ENCODE data around the gene CGRRF1. TPM values are rescaled to one million over a fixed set of nuclear protein-coding genes. Genes with fewer than 3 reads are reported as not detected.
A peak's percentile ranks its signal among the peaks of the same experiment; 100 is the strongest.

Gene CGRRF1
- polyA plus RNA-seq (2012; ENCODE audit: insufficient read depth, insufficient read length), result 18.8 TPM

DNA sequence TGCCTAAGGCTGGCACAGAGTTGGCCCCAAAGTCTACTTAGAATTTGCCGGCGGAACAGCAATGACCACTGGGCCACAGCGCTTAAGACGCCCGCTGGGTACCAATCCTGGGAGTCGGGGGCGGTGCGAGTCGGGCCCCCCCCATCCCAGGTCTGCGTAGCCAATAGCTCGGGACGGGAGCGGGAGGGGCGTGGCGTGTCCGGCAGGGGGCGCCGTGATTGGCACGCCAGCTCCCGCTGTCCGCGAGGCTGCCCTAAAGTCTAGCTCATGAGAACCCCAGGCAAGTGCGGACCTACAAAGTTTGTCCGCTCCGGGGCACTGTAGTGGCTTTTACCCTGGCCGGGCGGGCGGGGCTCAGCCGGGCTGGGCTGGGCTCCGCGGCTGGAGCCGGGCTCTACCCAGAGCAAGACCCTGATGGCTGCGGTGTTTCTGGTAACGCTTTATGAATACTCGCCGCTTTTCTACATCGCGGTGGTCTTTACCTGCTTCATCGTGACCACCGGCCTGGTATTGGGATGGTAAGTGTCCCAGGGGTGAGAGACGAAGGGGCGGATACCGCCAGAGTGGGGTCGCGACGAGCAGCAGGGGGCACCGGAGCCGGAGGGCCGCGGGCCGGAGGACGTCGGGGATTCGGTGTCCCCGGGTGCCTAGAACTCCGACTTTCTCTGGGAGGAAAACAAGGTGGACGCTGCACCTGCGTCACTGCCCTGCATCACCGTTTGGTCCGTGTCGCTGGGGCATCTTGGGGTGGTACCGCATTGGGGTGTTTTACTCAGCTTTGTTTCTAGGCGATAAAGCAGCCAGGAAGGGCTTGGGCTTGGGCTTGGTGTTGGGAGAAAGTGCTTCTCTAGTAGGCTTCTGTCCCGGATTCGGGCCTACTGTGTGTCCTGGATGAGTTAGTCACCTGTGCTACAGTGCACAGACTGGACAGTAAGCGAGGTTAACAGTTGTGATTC, at the start of gene CGRRF1:
Gene CGRRF1 (plus strand): TSS at position 361 of the 956 bp plus-strand sequence. CDS start 54 bp downstream, at position 415.
- peak within 1 kb of the TSS; percentile 73 for H3K4me3 ChIP-seq (ENCODE audit: low read length)
- DNase-seq (ENCODE audit: low read depth, low spot score), result peak; percentile 86

- H3K4me3 ChIP-seq (ENCODE audit: low read length), result no peak overlapping the region
- no peak for DNase-seq (ENCODE audit: low read depth, low spot score)
Measured at GRCh38 chr14:54462048-54462447, 47.7 kb upstream of the CGRRF1 start.

DNA sequence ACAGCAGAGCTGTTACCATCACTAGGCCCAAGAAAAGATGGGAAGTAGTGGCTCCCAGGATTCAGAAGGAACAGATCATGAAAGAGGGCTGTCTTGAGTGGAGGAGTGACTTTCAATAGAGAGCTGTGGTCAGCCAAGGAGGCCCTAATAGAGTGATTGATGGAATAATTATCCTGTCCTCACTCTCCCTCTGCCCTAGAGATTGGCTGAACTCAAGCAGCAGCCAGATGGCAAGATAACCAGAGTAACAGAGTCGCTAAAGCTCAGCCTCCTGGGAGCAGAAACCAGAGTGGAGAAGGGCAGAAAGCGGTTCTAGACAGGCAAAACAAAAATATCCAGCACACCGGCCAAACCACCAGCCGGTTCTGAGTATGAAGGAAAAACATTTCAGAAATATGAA, 44.1 kb upstream of the CGRRF1 start:
- H3K4me3 ChIP-seq (ENCODE audit: low read length), result no peak overlapping the region
- DNase-seq (ENCODE audit: low read depth, low spot score), result no peak

DNA sequence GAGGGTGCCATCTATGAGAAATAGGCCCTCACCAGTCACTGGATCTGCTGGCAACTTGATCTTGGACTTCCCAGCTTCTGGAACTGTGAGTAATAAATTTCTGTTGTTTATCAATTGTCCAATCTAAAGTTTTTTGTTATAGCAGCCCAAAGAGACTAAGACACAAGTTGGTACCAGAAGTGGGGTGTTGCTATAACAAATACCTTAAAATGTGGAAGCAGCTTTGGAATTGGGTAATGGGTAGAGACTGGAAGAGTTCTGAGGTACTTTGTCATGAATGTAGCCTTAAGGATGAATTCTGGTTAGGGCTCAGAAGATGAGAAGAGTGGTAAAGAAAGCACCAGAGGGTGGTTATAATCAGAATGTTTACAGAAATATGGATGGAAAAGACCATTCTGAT, 42.4 kb upstream of the CGRRF1 start:
- no peak overlapping the region for H3K4me3 ChIP-seq (ENCODE audit: low read length)
- no peak for DNase-seq (ENCODE audit: low read depth, low spot score)

- DNase-seq (ENCODE audit: low read depth, low spot score), result no peak
- no peak overlapping the region for H3K4me3 ChIP-seq (ENCODE audit: low read length)
Measured at GRCh38 chr14:54470701-54471100, 39.0 kb upstream of the CGRRF1 start.

DNA sequence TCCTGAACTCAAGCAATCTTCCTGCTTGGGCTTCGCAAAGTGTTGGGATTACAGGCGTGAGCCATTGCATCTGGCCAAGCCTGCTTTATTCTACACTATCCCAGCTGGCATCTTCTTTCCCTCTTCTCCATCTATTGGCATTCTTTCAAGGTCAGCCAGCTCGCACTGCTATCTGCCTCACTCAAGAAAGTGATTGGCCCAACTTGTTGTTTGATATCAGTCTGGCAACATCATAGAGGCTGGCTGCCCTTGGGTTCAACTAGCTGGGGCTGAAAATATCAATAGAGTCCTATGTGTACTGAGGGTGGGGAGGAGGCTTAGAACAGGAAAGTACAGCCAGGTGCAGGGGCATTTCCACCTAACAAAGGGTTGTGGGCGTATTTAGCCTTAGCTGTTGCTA, 38.1 kb upstream of the CGRRF1 start:
- H3K4me3 ChIP-seq (ENCODE audit: low read length), result no peak overlapping the region
- no peak for DNase-seq (ENCODE audit: low read depth, low spot score)

GRCh38 chr14:54472315-54472714, 37.4 kb upstream of the CGRRF1 start:
- no peak for DNase-seq (ENCODE audit: low read depth, low spot score)
- no peak overlapping the region for H3K4me3 ChIP-seq (ENCODE audit: low read length)

DNA sequence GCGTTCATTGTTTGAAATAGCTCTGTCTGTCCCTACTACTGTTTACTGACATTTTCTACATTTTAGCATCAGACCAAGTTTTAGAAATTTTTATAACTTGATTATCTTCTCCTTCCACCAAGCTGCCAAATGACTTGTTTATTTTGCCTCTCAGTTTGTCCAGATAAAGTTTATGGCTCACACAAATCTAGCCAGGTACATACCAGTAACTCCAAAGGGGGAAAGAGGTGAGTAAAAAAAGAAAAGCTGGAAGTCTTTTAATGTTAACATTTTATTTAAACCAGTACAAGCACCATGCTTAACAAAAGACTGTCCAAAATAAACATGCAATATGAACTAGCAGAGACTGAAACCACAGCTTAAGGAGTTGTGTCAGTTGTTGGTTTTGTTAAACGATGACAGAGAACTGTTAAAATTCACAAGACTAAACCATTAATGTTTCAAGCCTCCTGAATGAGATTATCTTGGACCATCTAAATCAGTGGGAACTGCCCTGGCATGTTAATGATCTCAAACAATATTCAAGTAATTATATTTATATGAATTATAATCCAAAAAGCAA, 35.4 kb upstream of the CGRRF1 start:
- no peak overlapping the region for H3K4me3 ChIP-seq (ENCODE audit: low read length)
- no peak for DNase-seq (ENCODE audit: low read depth, low spot score)

DNA sequence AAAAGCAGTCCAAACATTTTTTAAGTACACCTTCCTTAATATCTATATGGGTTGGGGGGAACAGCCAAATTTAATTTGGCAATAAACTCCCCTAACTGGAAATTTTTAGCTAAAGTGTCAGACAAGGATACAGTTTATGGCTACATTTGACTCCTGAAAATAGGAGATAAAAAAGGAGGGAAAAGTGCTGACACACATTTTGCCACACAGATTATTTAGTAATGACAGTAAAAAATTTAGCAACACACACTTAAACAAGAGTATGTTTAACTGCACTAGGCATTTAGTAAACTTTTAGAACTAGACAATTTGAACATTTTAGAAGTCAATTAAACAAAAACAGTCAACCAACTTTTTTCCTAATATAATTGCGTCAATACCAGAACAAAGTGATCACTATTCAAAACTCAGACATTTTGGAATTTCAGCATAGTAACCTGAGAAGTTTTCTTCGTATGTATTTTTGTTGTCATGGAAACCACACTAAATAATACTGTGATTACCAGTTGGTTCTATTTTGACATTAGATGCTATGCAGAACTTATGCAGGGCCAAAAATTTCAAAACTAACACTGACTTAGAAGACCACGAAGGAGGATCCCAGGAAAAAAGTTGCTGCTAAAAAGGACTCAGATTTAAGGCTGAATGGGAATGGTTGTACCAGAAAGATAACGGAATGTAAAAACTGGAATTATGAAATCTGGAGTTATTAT, 34.4 kb upstream of the CGRRF1 start:
- no peak for DNase-seq (ENCODE audit: low read depth, low spot score)
- no peak overlapping the region for H3K4me3 ChIP-seq (ENCODE audit: low read length)

DNA sequence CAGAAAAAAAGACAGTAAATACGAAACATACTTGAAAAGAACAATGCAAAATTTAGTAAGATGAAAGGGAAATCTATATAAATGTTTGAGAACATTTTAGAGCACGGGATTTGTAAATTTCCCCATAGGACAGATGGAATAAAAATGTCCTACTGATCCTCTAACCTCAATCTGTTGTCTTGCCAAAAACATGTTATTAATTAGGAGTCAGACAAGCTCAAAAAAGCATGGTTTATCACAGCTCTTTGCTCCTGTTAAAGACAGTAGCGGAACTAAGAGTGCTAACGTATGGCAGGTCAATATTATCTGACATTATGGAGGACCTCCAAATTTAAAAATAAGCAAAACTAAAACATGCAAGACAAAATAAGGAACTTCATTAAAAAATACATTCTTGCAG, 33.8 kb upstream of the CGRRF1 start:
- DNase-seq (ENCODE audit: low read depth, low spot score), result no peak
- no peak overlapping the region for H3K4me3 ChIP-seq (ENCODE audit: low read length)

GRCh38 chr14:54478636-54479215, 31.0 kb upstream of the CGRRF1 start:
- no peak for DNase-seq (ENCODE audit: low read depth, low spot score)
- no peak overlapping the region for H3K4me3 ChIP-seq (ENCODE audit: low read length)

- DNase-seq (ENCODE audit: low read depth, low spot score), result no peak
- no peak overlapping the region for H3K4me3 ChIP-seq (ENCODE audit: low read length)
Measured at GRCh38 chr14:54480830-54481562, 28.7 kb upstream of the CGRRF1 start.

DNA sequence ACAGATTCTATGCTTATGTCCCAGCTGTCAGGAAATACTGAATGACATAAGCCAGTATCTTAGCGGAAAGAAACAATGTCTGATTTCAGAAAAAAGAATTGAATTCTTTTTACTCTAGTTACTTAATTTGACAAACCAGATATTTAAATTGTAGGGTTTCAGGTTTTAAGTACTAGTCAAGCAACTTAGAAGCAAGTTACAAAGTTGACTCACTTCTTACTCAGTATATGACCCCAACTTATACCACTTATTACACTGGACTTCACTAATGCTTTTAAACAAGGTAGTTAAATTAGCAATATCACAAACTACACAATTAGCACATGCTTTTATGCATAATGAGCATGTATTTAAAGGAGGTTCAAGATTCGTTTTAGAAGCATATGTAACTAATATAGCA, 28.0 kb upstream of the CGRRF1 start:
- no peak for DNase-seq (ENCODE audit: low read depth, low spot score)
- H3K4me3 ChIP-seq (ENCODE audit: low read length), result no peak overlapping the region

- no peak for DNase-seq (ENCODE audit: low read depth, low spot score)
- no peak overlapping the region for H3K4me3 ChIP-seq (ENCODE audit: low read length)
Measured at GRCh38 chr14:54483073-54483745, 26.5 kb upstream of the CGRRF1 start.

- H3K4me3 ChIP-seq (ENCODE audit: low read length), result no peak overlapping the region
Measured at GRCh38 chr14:54483846-54484245, 25.9 kb upstream of the CGRRF1 start.

DNA sequence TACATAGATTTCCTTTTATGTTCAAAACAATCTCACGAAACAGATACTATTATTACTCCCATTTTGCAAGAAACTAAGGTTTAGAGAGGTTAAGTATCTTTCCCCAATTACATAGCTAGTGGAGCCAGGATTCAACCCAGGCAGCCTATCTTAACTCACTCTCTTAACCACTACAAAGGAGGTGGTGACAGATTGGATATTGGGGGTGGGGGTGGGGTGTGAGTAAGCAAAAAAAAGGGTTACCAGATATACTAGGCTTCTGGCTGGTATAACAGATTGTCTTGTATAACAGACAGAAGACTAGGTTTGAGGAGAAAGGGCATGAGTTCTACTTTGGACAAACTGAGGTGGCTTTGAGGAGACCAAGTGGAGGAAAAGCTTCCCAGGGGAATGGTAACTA, 23.0 kb upstream of the CGRRF1 start:
- peak overlapping the region; percentile 25 for H3K4me3 ChIP-seq (ENCODE audit: low read length)
- DNase-seq (ENCODE audit: low read depth, low spot score), result peak; percentile 80

More at GRCh38 chr14:54483846-54484245, 25.9 kb upstream of the CGRRF1 start:
- DNase-seq (ENCODE audit: low read depth, low spot score), result no peak

DNA sequence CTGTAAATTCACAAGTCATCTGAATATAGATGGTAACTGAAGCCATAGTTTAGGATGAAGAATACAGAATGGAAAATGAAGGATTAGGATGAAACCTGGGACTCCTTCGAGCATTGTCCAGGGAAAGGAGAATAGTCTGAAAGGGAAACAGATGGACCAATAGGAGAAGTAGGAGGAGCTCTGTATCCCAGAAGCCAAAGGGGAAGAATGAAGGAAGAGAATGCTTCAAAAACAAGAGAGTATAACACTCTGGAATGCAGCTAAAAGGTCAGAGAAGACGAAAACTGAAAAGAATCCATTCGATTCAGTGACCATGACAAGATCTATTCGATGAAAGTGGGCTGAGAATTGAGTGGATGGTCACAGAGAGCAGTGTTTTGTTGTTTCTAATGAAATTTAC, 21.9 kb upstream of the CGRRF1 start:
- DNase-seq (ENCODE audit: low read depth, low spot score), result no peak
- peak overlapping the region; percentile 89 for H3K4me3 ChIP-seq (ENCODE audit: low read length)

- no peak for DNase-seq (ENCODE audit: low read depth, low spot score)
- H3K4me3 ChIP-seq (ENCODE audit: low read length), result peak overlapping the region; percentile 89
Measured at GRCh38 chr14:54488318-54488645, 21.4 kb upstream of the CGRRF1 start.

Measured in Jurkat, Clone E6-1 (cell line).